H9 (cell line): ENCODE data around the gene PRR23E. TPM values are rescaled to one million over a fixed set of nuclear protein-coding genes. Genes with fewer than 3 reads are reported as not detected.

Source experiments
- DNase-seq: peaks from one replicate; pipeline ENCODE4 v3.0.0-alpha.2; 2017
- H2AFZ ChIP-seq: one replicate; pipeline ENCODE4 v1.6.1; 2013; ENCODE audit warnings: mild to moderate bottlenecking, low read length, control low read depth, moderate library complexity
- H2AK5ac ChIP-seq: 2 replicates; pipeline ENCODE4 v1.6.1; 2013; ENCODE audit warnings: low read length, control low read depth, mixed read lengths; ENCODE audit not compliant: insufficient read length
- H2BK120ac ChIP-seq: one replicate; pipeline ENCODE4 v1.6.1; 2013; ENCODE audit warnings: low read depth, mild to moderate bottlenecking, low read length, control low read depth, inconsistent platforms; ENCODE audit not compliant: poor library complexity, severe bottlenecking
- H2BK12ac ChIP-seq: 2 replicates; pipeline ENCODE4 v1.6.1; 2013; ENCODE audit warnings: low read length, control low read depth, mixed read lengths, low read depth; ENCODE audit not compliant: insufficient read length
- H2BK15ac ChIP-seq: 2 replicates; pipeline ENCODE4 v1.6.1; 2013; ENCODE audit warnings: low read depth, low read length, control low read depth
- H2BK20ac ChIP-seq: one replicate; pipeline ENCODE4 v1.6.1; 2013; ENCODE audit warnings: low read depth, mild to moderate bottlenecking, low read length, control low read depth, inconsistent platforms; ENCODE audit not compliant: poor library complexity, severe bottlenecking
- H2BK5ac ChIP-seq: 2 replicates; pipeline ENCODE4 v1.6.1; 2013; ENCODE audit warnings: low read length, control low read depth, mixed read lengths; ENCODE audit not compliant: insufficient read length
- H3K14ac ChIP-seq: 2 replicates; pipeline ENCODE4 v1.6.1; 2013; ENCODE audit warnings: low read length, control low read depth; ENCODE audit not compliant: insufficient read depth
- H3K18ac ChIP-seq: 2 replicates; pipeline ENCODE4 v1.6.1; 2013; ENCODE audit warnings: low read depth, mild to moderate bottlenecking, mixed read lengths, low read length, control low read depth; ENCODE audit not compliant: insufficient read length
- H3K23ac ChIP-seq: 2 replicates; pipeline ENCODE4 v1.6.1; 2013; ENCODE audit warnings: low read length, control low read depth, mixed read lengths, low read depth; ENCODE audit not compliant: insufficient read length
- H3K23me2 ChIP-seq: 2 replicates; pipeline ENCODE4 v1.6.1; 2013; ENCODE audit warnings: low read depth, mild to moderate bottlenecking, mixed read lengths, low read length, control low read depth; ENCODE audit not compliant: insufficient read length, poor library complexity, severe bottlenecking
- H3K27ac ChIP-seq: 2 replicates; pipeline ENCODE4 v1.5.1; 2013; ENCODE audit warnings: low read length, control low read depth, mixed read lengths, low read depth; ENCODE audit not compliant: insufficient read length
- H3K27me3 ChIP-seq: 2 replicates; pipeline ENCODE4 v1.6.1; 2013; ENCODE audit warnings: low read length, control low read depth, inconsistent platforms; ENCODE audit not compliant: insufficient read depth
- H3K4ac ChIP-seq: 2 replicates; pipeline ENCODE4 v1.6.1; 2013; ENCODE audit warnings: low read depth, mild to moderate bottlenecking, control low read depth, inconsistent platforms, low read length, moderate library complexity
- H3K4me1 ChIP-seq: 2 replicates; pipeline ENCODE4 v1.6.1; 2013; ENCODE audit warnings: low read length, control low read depth, inconsistent platforms; ENCODE audit not compliant: insufficient read depth
- H3K4me2 ChIP-seq: 2 replicates; pipeline ENCODE4 v1.6.1; 2013; ENCODE audit warnings: low read length, control low read depth, mixed read lengths; ENCODE audit not compliant: insufficient read length, insufficient read depth
- H3K56ac ChIP-seq: 2 replicates; pipeline ENCODE4 v1.6.1; 2013; ENCODE audit warnings: low read depth, mild to moderate bottlenecking, mixed read lengths, low read length, control low read depth; ENCODE audit not compliant: insufficient read length
- H3K79me1 ChIP-seq: 2 replicates; pipeline ENCODE4 v1.6.1; 2013; ENCODE audit warnings: low read depth, mild to moderate bottlenecking, moderate library complexity, low read length, control low read depth, inconsistent platforms; ENCODE audit not compliant: insufficient read depth, poor library complexity, severe bottlenecking
- H3K79me2 ChIP-seq: 2 replicates; pipeline ENCODE4 v1.6.1; 2013; ENCODE audit warnings: low read length, control low read depth, inconsistent platforms; ENCODE audit not compliant: insufficient read depth
- H3K9ac ChIP-seq: 2 replicates; pipeline ENCODE4 v1.6.1; 2013; ENCODE audit warnings: low read length, control low read depth, mixed read lengths; ENCODE audit not compliant: insufficient read length; ENCODE audit errors: extremely low read depth
- H3K9me3 ChIP-seq: one replicate; pipeline ENCODE4 v1.6.1; 2013; ENCODE audit warnings: low read depth, low read length, inconsistent platforms; ENCODE audit not compliant: control insufficient read depth
- H3T11ph ChIP-seq: one replicate; pipeline ENCODE4 v1.6.1; 2013; ENCODE audit warnings: mild to moderate bottlenecking, low read length, control low read depth, inconsistent platforms
- H4K20me1 ChIP-seq: one replicate; pipeline ENCODE4 v1.6.1; 2013; ENCODE audit not compliant: control insufficient read depth, insufficient read length, insufficient read depth
- H4K5ac ChIP-seq: 2 replicates; pipeline ENCODE4 v1.6.1; 2013; ENCODE audit warnings: low read depth, mild to moderate bottlenecking, mixed read lengths, low read length, control low read depth; ENCODE audit not compliant: insufficient read length
- H4K8ac ChIP-seq: replicated peaks from 2 replicates; pipeline ENCODE4 v1.6.1; 2013; ENCODE audit warnings: low read length, control low read depth, mixed read lengths, low read depth; ENCODE audit not compliant: insufficient read length
- H4K91ac ChIP-seq: 2 replicates; pipeline ENCODE4 v1.6.1; 2013; ENCODE audit warnings: low read depth, mild to moderate bottlenecking, moderate library complexity, mixed read lengths, low read length, control low read depth; ENCODE audit not compliant: insufficient read length
- H3K27ac Mint-ChIP-seq, 3 experiments: 2 replicates in 2 of 3; 3 replicates in 1 of 3; pipeline ENCODE4 v1.8.0; 2020 to 2021; ENCODE audit warnings: mixed read lengths in 3 of 3, mild to moderate bottlenecking in 1 of 3, moderate library complexity in 1 of 3
- H3K27me3 Mint-ChIP-seq: 2 replicates; pipeline ENCODE4 v1.8.0; 2021; ENCODE audit warnings: low read depth, mild to moderate bottlenecking, moderate library complexity, mixed read lengths
- H3K36me3 Mint-ChIP-seq, 3 experiments: 2 replicates in 2 of 3; 3 replicates in 1 of 3; pipeline ENCODE4 v1.8.0; 2020 to 2021; ENCODE audit warnings: low read depth in 3 of 3, mixed read lengths in 3 of 3; ENCODE audit not compliant: insufficient read depth in 1 of 3
- H3K4me1 Mint-ChIP-seq, 2 experiments: 2 replicates each; pipeline ENCODE4 v1.8.0; 2020; ENCODE audit warnings: mixed read lengths in 2 of 2
- H3K4me3 Mint-ChIP-seq, 2 experiments: 2 replicates in 1 of 2; 3 replicates in 1 of 2; pipeline ENCODE4 v1.8.0; 2020 to 2021; ENCODE audit warnings: mild to moderate bottlenecking in 2 of 2, mixed read lengths in 2 of 2, moderate library complexity in 1 of 2
- H3K9me3 Mint-ChIP-seq, 2 experiments: 2 replicates in 1 of 2; 3 replicates in 1 of 2; pipeline ENCODE4 v1.8.0; 2020; ENCODE audit warnings: mild to moderate bottlenecking in 2 of 2, mixed read lengths in 2 of 2, moderate library complexity in 1 of 2
- WGBS: extraction: QIAGEN DNeasy Blood & Tissue Kit; methylation state at CpG from one replicate; pipeline ENCODE4 v1.1.7; 2013; ENCODE audit warnings: missing lambda C conversion rate, low lambda C conversion rate, mixed read lengths; ENCODE audit not compliant: insufficient read length; ENCODE audit errors: extremely low coverage; 5-methylcytosine and 5-hydroxymethylcytosine counted together
- total RNA-seq: library from RNA; stranded (reverse); gene quantifications from 2 replicates; pipeline ENCODE4 v1.2.1, GENCODE V29; 2021
- TF ChIP-seq, protein P1 (sequence below): fragments of 200-600 bp; sonication (generic); conservative IDR thresholded peaks from 3 replicates; pipeline ENCODE4 v1.8.0; 2021; ENCODE audit warnings: antibody characterized with exemption, mild to moderate bottlenecking

PRR23E gene
- total RNA-seq, 1 experiment from 2014 or later, result not detected

DNA sequence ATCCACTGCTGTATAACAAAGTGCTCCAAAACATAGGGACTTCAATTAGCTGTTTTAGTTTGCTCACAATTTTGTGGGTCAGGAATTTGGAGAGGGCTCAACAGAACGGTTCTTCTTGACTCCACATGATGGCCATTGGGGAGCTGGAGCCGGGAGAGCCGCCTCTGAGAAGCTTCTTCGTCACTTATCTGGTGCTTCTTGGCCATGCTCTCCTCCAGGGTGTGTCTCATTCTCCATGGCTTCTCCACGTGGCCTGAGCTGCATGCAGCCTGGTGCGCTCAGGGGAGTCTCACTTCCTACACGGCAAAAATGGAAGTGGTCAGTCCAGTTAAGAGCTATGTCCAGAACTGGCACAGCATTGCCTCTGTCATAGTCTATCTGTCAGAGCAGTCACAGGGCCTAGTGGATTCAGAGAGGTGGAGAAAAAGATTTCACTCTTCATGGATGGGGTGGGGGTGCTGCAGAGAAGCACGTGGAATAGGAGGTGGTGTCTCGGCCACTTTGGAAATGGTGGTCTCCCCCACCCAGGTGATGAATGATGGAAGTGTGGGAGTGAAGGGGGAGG, 26.3 kb upstream of the PRR23E start:
- H3K27me3 Mint-ChIP-seq, result peaks cover 21% of the 10 kb centered on the region

More for the DNA sequence above, 26.3 kb upstream of the PRR23E start:
- Histone ChIP-seq H3T11ph (no peak overlapping the region), H3K27ac (no peak overlapping the region), H3K79me2 (no peaks in the 10 kb centered on the region), H3K9me3 (no peaks in the 10 kb centered on the region), H4K91ac (no peak overlapping the region), H3K4me2 (no peak overlapping the region), H3K23me2 (no peaks in the 10 kb centered on the region), H3K27me3 (no peaks in the 10 kb centered on the region), H2AK5ac (no peak overlapping the region), H3K9ac (no peak overlapping the region), H3K4me1 (no peaks in the 10 kb centered on the region), H4K5ac (no peak overlapping the region), H3K14ac (no peak overlapping the region), H3K56ac (no peak overlapping the region), H2BK120ac (no peak overlapping the region), H3K18ac (no peak overlapping the region), H2BK15ac (no peak overlapping the region), H2BK12ac (no peak overlapping the region), H3K23ac (no peak overlapping the region), H2AFZ (no peak overlapping the region), H2BK20ac (no peak overlapping the region), H3K79me1 (no peaks in the 10 kb centered on the region), H4K8ac (no peak overlapping the region), H3K4ac (no peak overlapping the region), H4K20me1 (no peaks in the 10 kb centered on the region), H2BK5ac (no peak overlapping the region)
- H3K9me3 Mint-ChIP-seq, result no peaks in the 10 kb centered on the region
- no peaks in the 10 kb centered on the region for H3K36me3 Mint-ChIP-seq
- WGBS, result no CpG with 5 or more reads among the region's 9 CpGs
- no peak overlapping the region for H3K4me3 Mint-ChIP-seq
- H3K27ac Mint-ChIP-seq, result no peak overlapping the region
- no peak for DNase-seq
- H3K4me1 Mint-ChIP-seq, result peaks cover 0 to 5% of the 10 kb centered on the region in 2 experiments; a peak in 1 of 4 replicates
- TF ChIP-seq, protein P1, sequence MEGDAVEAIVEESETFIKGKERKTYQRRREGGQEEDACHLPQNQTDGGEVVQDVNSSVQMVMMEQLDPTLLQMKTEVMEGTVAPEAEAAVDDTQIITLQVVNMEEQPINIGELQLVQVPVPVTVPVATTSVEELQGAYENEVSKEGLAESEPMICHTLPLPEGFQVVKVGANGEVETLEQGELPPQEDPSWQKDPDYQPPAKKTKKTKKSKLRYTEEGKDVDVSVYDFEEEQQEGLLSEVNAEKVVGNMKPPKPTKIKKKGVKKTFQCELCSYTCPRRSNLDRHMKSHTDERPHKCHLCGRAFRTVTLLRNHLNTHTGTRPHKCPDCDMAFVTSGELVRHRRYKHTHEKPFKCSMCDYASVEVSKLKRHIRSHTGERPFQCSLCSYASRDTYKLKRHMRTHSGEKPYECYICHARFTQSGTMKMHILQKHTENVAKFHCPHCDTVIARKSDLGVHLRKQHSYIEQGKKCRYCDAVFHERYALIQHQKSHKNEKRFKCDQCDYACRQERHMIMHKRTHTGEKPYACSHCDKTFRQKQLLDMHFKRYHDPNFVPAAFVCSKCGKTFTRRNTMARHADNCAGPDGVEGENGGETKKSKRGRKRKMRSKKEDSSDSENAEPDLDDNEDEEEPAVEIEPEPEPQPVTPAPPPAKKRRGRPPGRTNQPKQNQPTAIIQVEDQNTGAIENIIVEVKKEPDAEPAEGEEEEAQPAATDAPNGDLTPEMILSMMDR, result no peak
